Measurements from ENCODE around the gene HID1. TPM values are rescaled to one million over a fixed set of nuclear protein-coding genes. Genes with fewer than 3 reads are reported as not detected.
"Not testable (repeated sequence)": the region's sequence is repeated elsewhere in the genome, so short reads cannot be mapped to it uniquely, and the experiment has no call there.

The HID1 gene
- total RNA-seq, 4 donors from 2014 or later, result 2.2 to 4.3 (median 2.9) TPM

DNA sequence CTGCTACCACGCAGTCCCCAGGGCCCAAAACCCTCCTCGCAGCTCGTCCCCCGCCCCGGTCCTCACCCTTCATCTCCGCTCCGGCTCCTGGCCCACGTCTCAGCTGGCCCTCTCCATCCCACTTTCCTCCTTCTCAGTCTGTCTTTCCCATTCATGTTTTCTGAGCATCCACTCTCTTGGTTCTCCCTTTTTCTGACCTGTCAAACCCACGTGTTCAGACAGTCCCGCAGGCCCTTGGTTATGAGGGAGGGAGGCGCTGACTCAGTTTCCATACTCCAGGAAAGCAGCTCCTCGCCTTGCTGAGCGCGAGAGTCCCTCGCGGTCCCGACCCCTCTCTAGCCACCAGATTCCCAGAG lies 392 bp upstream of the HID1 start:
- Histone ChIP-seq H3K4me1 (peaks cover 0 to 7% of the 10 kb centered on the region in 2 donors), H3K27me3 (peaks cover 11 to 28% (median 20%) of the 10 kb centered on the region in 3 donors), H3K9me3 (no peaks in the 10 kb centered on the region), H3K27ac (no peak overlapping the region), H3K36me3 (no peaks in the 10 kb centered on the region), H3K4me3 (peak overlapping the region; percentile 54 to 63 (median 60))
- intact Hi-C loops (cut with DNase I; ENCODE audit: low total_unique reads) (loop anchor here (1.0 kb wide), 1 partner anchor 39 kb away; the partner anchor contains the start of gene MRPL58), in situ Hi-C loops (cut with MboI; ENCODE audit: low sequenced_read_pairs in 4 of 4) (loop anchor here in 1 of 4 donors (25.0 kb wide), 1 partner anchor 214 kb away; the partner anchor contains the start of gene SUMO2)
- TF ChIP-seq, protein P1, sequence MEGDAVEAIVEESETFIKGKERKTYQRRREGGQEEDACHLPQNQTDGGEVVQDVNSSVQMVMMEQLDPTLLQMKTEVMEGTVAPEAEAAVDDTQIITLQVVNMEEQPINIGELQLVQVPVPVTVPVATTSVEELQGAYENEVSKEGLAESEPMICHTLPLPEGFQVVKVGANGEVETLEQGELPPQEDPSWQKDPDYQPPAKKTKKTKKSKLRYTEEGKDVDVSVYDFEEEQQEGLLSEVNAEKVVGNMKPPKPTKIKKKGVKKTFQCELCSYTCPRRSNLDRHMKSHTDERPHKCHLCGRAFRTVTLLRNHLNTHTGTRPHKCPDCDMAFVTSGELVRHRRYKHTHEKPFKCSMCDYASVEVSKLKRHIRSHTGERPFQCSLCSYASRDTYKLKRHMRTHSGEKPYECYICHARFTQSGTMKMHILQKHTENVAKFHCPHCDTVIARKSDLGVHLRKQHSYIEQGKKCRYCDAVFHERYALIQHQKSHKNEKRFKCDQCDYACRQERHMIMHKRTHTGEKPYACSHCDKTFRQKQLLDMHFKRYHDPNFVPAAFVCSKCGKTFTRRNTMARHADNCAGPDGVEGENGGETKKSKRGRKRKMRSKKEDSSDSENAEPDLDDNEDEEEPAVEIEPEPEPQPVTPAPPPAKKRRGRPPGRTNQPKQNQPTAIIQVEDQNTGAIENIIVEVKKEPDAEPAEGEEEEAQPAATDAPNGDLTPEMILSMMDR (IDR thresholded peaks at IDR 0.05 in 4 of 5, conservative IDR thresholded peaks at IDR 0.05 in 1 of 5), result no peak
- no peak for TF ChIP-seq POLR2A (IDR thresholded peaks at IDR 0.05)
- DNase-seq, result no peak
- no peak for ATAC-seq

GRCh38 chr17:74971842-74972106 lies 785 bp downstream of the HID1 start:
- Histone ChIP-seq H3K27me3 (peaks cover 11 to 28% (median 20%) of the 10 kb centered on the region in 3 donors), H3K4me3 (peak overlapping the region; percentile 54 to 63 (median 60)), H3K4me1 (peaks cover 0 to 7% of the 10 kb centered on the region in 2 donors), H3K9me3 (no peaks in the 10 kb centered on the region), H3K27ac (peak overlapping the region in 3 of 4 donors; percentile 58 to 62 (median 58)), H3K36me3 (no peaks in the 10 kb centered on the region)
- TF ChIP-seq, protein P1 (IDR thresholded peaks at IDR 0.05 in 4 of 5, conservative IDR thresholded peaks at IDR 0.05 in 1 of 5), result no peak
- TF ChIP-seq POLR2A (IDR thresholded peaks at IDR 0.05), result no peak
- ATAC-seq (no peak), DNase-seq (no peak)
- in situ Hi-C loops (cut with MboI; ENCODE audit: low sequenced_read_pairs in 4 of 4), result loop anchor here in 1 of 4 donors (25.0 kb wide), 1 partner anchor 216 kb away; the partner anchor contains the start of gene SUMO2
- intact Hi-C loops (cut with DNase I; ENCODE audit: low total_unique reads), result no loop called here

DNA sequence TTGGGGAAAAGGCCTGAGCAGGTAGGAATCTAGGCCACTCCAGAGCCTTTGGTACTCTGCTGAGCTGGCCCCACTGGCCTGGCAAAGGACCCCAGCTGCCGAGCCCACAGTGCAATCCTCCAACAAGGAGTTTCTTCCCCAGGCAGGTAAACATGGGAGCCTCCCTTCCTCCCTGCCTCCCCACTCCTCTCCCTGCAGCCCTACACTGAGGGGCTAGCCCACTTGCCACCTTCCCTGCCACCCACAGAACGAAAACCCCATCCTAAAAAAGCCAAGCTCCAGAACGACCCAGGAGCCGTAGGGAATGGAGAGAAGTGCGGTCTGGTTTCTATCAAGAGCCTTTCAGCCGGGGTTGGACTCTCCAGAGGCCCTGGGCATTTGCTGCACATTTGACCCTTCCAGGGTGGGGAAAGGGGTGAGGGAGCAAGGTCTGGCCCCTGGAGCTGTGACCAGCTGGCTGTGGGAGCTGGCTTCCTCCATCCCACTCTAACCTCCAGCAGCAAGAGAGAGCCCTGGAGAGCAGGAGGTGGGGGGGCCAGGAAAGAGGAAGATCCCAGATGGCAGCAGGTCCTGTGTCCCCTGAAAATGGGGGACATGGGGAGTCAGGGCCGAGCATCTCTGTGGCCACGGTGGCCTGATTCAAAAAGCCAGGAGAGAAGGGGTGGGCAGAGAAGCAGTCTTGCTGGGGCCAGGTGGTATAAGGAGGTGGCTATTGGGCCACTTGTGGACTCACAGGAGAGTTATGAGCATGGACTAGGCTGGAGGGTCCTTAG lies 1.3 kb downstream of the HID1 start:
- no peak for DNase-seq
- Histone ChIP-seq H3K27me3 (peaks cover 11 to 28% (median 20%) of the 10 kb centered on the region in 3 donors), H3K4me3 (peak overlapping the region; percentile 54 to 63 (median 60)), H3K4me1 (peaks cover 0 to 7% of the 10 kb centered on the region in 2 donors), H3K9me3 (no peaks in the 10 kb centered on the region), H3K36me3 (no peaks in the 10 kb centered on the region), H3K27ac (peak overlapping the region in 3 of 4 donors; percentile 58 to 62 (median 58))
- intact Hi-C loops (cut with DNase I; ENCODE audit: low total_unique reads) (no loop called here), in situ Hi-C loops (cut with MboI; ENCODE audit: low sequenced_read_pairs in 4 of 4) (loop anchor here in 1 of 4 donors (25.0 kb wide), 1 partner anchor 216 kb away; the partner anchor contains the start of gene SUMO2)
- TF ChIP-seq, protein P1 (IDR thresholded peaks at IDR 0.05 in 4 of 5, conservative IDR thresholded peaks at IDR 0.05 in 1 of 5), result no peak
- no peak for TF ChIP-seq POLR2A (IDR thresholded peaks at IDR 0.05)
- ATAC-seq, result no peak

GRCh38 chr17:74970395-74970794 lies 2.2 kb downstream of the HID1 start:
- H3K9me3 ChIP-seq, result no peaks in the 10 kb centered on the region
- H3K36me3 ChIP-seq, result no peaks in the 10 kb centered on the region
- in situ Hi-C loops (cut with MboI; ENCODE audit: low sequenced_read_pairs in 4 of 4) (loop anchor here in 1 of 4 donors (25.0 kb wide), 1 partner anchor 217 kb away; the partner anchor contains the start of gene SUMO2), intact Hi-C loops (cut with DNase I; ENCODE audit: low total_unique reads) (no loop called here)
- DNase-seq (no peak), ATAC-seq (no peak)
- peaks cover 0 to 7% of the 10 kb centered on the region in 2 donors for H3K4me1 ChIP-seq
- peak overlapping the region in 2 of 4 donors; percentile 60 to 61 for H3K4me3 ChIP-seq
- no peak for TF ChIP-seq POLR2A (IDR thresholded peaks at IDR 0.05)
- TF ChIP-seq, protein P1 (IDR thresholded peaks at IDR 0.05 in 4 of 5, conservative IDR thresholded peaks at IDR 0.05 in 1 of 5), result no peak
- peaks cover 11 to 28% (median 20%) of the 10 kb centered on the region in 3 donors for H3K27me3 ChIP-seq
- peak overlapping the region in 2 of 4 donors; percentile 58 for H3K27ac ChIP-seq

DNA sequence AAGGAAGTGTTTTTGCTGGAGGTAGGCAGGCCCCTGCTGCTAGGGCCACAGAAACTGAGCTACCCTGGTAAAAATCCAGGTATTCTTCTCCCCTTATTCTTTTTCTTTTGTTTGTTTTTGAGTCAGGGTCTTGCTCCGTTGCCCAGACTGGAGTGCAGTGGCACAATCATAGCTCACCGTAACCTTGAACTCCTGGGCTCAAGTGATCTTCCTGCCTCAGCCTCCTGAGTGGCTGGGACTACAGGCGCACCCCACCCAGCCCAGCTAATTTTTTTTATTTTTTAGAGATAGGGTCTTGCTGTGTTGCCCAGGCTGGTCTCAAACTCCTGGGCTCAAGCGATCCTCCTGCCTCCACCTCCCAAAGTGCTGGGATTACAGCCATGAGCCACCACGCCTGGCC lies 3.1 kb downstream of the HID1 start:
- intact Hi-C loops (cut with DNase I; ENCODE audit: low total_unique reads); H3K36me3 ChIP-seq; H3K4me1 ChIP-seq; ATAC-seq; H3K9me3 ChIP-seq; H3K4me3 ChIP-seq; H3K27ac ChIP-seq; DNase-seq: not testable (repeated sequence)
- in situ Hi-C loops (cut with MboI; ENCODE audit: low sequenced_read_pairs in 4 of 4), result loop anchor here in 1 of 4 donors (25.0 kb wide), 1 partner anchor 218 kb away; the partner anchor contains the start of gene SUMO2
- peaks cover 11 to 26% (median 20%) of the 10 kb centered on the region in 3 donors for H3K27me3 ChIP-seq
